Mammary epithelial cell (primary cell): ENCODE data around the gene DSTN.

Source experiments
- CTCF ChIP-seq, 2 donors: IDR thresholded peaks in 1 of 2; conservative IDR thresholded peaks in 1 of 2; 2 replicates each; pipeline ENCODE4 v1.5.1; 2011 to 2012; ENCODE audit warnings: inconsistent platforms in 2 of 2, low read length in 2 of 2, mild to moderate bottlenecking in 2 of 2, control low read depth in 1 of 2, low read depth in 1 of 2; ENCODE audit not compliant: insufficient read depth in 1 of 2; ENCODE audit errors: extremely low read depth in 1 of 2
- EZH2 ChIP-seq: IDR thresholded peaks from 2 replicates; pipeline ENCODE4 v1.6.1; 2012; ENCODE audit warnings: low read length, inconsistent platforms, borderline replicate concordance

DNA sequence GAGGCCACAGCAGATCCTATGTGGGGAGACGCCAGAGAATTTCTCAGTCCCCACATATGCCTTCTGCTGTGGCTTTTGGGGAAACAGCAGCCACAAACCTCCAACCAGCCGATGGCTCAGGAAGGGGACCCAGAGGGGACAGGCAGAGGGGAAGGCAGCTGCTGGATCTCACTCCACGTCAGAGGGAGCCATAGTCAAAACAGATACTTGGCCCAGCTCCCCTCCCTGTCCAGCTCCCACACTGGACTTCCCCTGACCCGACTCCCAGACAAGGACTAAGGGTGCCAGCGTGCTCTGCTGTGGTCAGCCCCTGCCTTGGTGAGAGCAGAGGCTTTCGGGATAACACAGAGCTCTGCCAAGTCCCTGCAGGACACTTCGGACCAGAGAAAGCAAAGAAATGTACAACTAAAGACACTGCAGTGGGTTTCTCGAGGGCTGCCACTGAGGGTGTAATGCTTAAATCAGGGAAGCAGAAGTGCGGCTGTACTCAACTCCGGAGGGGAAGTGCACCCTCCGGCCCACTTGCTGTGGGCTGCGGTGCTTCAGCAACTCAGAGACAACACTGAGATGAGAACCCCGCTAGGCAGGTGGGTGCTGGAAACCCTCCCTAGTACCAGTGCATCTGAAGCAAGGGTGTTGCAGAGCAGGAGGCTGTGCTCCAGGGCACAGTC is 64.9 kb downstream of the DSTN start:
- TF ChIP-seq CTCF (conservative IDR thresholded peaks at IDR 0.05 in 1 of 2, IDR thresholded peaks at IDR 0.05 in 1 of 2; ENCODE audit: extremely low read depth in 1 of 2, insufficient read depth in 1 of 2, low read depth in 1 of 2, low read length in 2 of 2): no peak
- TF ChIP-seq EZH2: no peak
